ENCODE measurements around the gene ENTREP3.
A peak's percentile ranks its signal among the peaks of the same experiment; 100 is the strongest.

The ENTREP3 gene

DNA sequence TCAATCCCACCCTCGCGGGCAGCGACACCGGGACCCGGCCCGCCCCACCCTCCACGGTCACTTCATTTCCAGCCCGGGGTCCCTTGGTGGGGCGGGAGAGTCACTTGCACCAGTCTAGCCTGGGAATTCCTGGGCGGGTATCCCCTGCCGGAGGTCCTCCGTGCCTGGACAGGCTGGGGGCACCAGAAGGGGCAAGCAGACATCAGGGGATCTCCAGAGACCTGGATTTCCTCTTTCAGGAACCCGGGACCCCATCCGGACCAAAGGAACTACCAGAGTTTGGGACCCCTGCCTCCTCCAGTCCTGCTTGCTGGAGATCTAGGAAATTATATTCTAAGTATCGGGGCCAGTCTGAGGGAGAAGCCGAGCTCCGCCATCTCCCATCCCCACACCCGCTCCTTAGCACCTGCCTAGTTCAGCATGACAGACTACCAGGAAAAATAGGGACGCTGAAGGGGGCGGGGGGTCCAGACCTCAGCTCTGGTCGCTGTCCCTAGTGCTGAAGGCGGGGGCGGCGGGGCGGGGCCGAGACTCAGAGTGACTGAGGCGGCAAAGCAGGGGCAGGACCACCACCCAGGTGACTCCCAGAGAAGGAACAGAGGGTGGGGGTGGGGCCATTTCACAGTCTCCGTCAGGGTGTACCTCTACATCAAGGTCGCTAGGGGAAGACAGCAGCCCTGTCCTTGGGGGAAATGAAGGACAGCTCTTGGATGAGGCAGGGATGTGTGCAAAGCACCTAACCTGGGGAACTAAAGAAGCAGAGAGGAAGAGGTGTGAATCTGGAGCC is 22.8 kb upstream of the ENTREP3 start:
- peak; percentile 34 for DNase-seq

DNA sequence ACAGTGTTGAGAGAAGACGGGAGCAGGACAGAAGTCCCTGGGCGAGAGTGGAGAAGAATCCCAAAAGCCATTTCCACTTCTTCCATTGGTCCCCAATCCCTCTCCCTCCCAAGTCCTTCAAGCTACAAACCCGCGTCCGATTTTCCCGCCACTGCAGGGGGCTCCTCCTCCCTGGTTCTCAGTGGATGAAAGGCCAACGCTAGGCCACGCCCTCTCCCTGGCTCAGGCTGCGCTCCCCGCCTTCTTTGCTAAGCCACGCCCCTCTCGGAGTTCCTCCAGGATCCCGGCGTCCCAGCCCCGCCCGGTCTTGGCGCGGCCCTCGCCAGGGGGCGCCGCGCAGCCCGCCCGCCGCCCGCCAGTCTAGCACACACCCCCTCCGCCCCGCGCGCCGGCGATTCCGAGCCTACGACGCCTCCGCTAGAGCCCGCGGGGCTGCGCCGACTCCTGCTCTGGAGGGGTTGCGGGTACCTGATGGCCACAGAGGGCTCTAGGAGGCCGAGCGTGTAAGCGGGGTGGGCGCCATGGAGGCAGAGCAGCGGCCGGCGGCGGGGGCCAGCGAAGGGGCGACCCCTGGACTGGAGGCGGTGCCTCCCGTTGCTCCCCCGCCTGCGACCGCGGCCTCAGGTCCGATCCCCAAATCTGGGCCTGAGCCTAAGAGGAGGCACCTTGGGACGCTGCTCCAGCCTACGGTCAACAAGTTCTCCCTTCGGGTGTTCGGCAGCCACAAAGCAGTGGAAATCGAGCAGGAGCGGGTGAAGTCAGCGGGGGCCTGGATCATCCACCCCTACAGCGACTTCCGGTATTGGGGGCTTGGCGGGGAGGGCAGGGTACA is 22.0 kb upstream of the ENTREP3 start, which contains the start of gene HCN3:
Gene HCN3 (plus strand): TSS at position 394 of the 832 bp plus-strand sequence. CDS start 128 bp downstream, at position 522.
- DNase-seq: peak; percentile 94

DNA sequence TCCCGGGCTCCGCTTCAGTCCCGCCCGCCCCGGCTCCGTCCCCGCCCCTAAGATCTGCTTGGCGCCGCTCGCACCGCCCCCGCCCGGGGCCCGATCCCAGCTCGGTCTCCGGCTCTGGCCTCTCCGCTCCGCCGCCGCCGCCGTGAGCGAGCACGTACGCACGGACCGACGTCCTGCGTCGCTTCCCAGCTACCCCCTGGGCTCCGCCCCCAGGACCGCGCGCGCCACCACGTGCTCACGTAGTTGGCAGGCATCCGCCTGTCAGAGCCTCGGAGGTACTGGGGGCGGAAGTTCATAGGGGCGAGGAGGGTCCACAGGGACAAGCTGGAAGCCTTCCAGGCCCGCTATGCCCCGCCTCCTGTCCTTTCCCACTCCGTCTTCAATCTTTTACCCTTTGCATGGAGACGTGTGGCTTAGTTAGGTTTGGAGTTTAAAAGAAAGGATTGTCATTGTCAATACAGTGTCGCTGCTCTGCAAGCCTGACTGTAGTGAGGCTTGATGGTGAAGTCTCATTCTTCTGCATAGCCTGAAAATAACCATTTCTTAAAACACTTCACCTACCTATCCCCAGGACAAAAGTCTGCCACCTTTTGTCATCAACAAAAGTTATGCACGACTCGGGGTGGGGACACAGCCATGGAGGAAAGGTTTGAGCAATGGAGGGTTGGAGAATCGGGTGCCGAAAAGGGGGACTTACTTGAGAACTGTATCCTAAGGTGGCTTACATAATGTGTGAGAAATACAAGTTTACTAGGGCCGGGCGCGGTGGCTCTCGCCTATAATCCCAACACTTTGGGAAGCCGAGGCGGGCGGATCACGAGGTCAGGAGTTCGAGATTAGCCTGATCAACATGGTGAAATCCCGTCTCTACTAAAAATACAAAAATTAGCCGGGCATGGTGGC is 18.3 kb upstream of the ENTREP3 start, which contains the start of gene CLK2:
Gene CLK2 (minus strand): TSS at position 162 of the 903 bp plus-strand sequence. CDS start 2,527 bp downstream, outside the sequence.
- peak; percentile 93 for DNase-seq

DNA sequence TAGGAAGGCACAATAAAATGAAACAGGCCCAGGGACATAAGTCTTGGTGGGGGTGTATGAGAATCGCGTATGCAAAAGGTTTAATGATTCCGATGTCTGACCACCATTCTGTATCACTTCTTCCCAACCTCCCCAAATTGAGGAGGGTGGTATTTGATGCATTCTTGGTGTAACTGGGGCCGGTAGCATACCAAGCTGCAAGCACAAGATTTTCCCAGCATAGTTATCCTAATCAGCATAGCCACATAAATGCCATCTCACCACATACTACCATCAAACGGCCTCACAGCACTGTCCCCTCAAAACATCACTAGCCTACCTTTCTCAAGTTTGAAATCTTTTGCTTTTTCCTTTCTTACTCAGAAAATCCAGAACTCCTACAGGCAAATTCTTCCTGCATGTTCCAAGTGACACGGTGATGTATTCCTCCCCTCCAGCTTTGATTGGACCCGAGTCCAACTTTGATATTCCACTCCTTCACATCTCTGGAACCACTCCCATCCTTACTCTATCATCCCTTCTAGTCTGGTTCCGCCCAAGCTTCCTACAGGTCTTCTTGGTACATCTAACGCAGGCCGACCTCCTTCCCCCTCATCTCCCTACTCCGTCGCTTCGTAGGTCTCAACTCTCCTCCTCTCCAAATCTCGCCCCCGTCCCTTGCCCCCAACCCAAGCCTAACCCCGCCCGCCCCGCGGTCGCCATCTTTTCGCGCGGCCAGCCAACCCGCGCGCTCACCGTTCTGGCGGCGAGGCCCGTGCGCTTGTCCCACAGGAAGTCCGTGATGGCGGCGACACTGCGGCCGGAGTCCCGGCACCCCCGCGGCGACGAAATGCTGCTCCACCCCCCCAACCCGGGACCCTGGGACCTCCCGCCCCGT is 17.4 kb upstream of the ENTREP3 start:
- DNase-seq: peak; percentile 35

DNA sequence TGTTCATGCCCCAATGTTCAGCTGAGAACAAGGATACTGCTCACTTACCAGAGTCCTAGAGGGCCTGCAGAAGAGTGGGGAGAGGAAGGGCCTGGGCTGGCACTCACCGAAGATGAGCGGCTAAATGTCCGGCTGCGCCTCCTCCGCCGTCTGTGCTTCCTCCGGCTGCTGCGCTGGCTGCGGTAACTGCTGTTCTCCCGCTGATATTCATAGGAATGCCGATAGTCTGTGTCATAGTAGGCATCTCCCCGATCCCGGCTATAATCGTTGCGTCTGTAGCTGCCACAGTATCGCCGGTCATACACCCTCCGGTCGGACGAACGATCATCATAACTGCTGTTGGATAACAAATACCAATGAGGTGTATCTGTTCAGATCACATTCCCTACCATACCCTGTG is 14.1 kb upstream of the ENTREP3 start:
- no peak for DNase-seq

DNA sequence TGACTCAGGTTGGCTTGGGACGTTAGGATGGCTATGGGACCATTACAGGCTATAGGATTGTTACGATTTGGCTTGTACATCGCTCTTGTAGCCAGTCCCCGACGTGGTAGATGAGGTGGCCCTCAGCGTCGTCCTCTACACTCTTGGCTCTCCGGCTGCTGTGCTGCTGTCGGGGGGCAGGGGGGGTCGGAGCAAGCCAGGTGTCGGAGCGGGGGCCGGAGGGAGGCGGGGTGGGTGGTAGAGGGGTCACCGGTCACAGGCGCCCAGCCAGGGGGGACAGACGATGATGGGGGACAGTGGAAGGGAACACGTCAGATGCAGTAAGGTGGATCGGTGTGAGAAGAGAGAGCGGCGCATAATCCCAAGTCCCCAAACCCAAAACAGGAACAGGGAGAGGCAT is 13.3 kb upstream of the ENTREP3 start:
- no peak for DNase-seq

DNA sequence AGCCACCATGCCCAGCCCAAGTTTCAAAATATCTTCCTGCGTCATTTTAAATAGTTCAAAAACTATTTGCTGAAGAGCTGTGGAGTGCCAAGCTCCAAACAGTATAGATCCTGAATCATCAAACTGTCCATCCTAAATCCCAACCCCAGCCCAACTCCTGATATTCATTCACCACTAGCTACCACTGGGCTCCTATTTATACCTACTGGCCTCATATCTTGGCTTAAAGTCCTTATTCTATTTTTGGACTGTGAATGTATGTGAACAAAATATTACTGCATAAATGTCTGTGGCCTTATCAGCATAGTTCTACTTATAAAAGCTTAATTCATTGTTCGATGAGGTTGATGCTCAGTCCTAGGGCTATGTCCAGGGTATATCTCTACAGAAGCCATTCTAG is 12.1 kb upstream of the ENTREP3 start:
- DNase-seq: no peak

DNA sequence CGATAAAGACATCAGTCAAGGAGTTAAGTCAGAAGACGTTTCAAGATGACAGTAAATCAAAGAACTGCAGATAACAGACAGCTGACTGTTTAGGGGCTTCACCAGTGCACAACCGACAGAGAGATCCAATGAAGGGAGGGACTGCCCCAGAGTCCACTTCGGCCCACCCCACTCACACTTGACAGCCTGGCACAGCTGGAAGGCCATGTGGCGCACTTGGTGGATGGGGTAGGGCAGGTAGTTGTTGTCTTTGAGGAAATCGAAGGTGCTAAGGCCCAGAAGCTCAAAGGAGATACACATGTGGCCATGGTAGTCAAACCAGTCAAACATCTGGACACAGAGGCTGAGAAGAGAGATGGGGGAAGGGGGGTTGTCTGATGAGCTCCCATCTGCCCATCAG is 11.3 kb upstream of the ENTREP3 start:
- DNase-seq: no peak

DNA sequence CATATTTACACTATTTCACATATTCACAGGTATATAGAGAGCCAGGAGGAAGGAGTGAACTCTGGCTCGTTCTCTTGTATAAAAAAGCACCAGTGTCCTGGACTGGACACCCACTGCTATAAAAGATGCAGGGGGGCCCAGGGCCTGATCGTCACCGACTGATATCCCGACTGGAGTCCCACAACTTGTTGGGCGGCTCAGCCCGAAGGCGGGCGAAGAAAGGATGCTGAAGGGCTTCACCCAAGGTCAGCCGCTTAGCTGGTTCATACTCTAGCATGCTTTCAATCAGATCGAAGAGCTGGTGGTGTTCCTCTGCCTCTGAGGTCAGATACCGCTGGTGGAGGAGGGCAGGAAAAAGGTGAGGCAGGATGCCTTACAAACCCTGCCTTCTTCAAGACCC is 7.8 kb upstream of the ENTREP3 start:
- DNase-seq: no peak

DNA sequence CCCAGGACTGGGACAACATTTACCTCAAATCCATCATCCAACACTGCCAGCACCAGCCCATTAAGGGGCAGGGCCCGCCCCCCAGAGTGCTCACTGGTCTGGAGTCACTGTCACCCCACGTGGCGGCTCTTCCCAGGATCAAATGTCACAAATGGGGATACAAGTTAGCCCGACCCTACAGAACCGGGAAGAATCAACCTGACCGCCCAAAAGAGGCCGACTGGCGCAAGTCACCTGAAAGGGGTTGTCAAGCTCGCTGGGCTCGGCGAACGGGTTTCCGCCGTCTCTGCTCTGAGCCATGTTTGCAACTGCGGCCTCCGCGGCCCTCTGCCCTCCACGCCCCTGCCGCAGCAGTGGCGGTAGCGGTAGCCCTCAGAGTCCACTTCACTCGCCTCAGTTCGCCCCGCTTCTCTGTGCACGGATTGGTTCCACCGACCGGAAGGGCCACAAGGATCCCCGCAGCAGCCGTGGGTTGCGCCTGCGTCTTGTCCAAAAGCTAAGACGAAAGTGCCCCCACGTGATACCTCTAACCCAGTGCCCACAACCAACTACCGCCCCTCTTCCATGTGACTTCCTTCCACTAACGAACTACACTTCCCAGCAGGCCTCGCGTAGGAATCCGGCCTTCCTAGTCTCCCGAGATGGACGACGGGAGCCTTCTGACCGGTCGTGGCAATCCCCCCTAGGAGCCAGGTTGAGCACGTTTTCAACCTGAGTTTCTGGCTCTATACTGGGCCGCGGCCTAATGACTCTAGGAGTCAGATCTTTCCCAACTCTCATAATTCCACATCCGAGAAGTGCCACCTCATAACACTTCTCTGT is 6.8 kb upstream of the ENTREP3 start, which contains the start of gene SCAMP3:
Gene SCAMP3 (minus strand): TSS at position 509 of the 822 bp plus-strand sequence. CDS start 209 bp downstream, at position 300.
- peak; percentile 99 for DNase-seq

DNA sequence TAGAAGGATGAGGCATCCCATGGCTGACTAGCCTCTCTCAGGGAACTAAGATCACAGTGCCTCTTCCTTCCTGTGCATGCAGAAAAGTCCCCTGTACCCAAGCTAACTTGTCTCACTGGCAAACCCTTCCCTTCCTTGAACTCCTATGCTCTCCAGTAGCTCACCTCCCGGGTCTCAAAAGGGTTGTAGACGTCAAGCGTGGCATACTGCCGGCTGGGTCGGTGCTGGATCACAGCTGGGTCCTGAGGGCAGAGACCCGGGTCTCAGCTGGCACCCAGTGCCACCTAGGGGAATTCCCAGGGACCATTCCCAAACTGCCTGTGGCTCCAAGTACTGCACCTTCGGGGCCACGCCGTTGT is 6.2 kb upstream of the ENTREP3 start:
- DNase-seq: no peak

DNA sequence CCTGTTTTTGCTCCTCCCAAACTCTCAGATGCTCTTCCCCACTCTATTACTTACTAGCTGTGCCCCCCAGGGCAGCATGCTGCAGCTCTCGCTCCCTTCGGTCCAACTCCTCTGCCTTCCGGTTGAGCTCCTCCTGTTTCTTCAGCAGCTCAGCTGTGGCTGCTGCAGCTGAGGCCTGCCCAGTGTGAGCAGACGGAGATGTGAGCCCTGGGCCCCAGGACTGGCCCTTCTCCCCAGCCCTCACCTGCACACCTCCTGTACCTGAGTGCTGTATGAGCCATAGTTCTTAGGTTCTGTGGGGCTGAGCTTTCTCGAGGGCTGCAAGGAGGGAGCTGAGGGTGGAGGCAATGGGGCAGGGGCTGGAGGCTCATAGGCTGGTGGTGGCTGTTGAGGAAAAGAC is 5.0 kb upstream of the ENTREP3 start:
- DNase-seq: no peak

DNA sequence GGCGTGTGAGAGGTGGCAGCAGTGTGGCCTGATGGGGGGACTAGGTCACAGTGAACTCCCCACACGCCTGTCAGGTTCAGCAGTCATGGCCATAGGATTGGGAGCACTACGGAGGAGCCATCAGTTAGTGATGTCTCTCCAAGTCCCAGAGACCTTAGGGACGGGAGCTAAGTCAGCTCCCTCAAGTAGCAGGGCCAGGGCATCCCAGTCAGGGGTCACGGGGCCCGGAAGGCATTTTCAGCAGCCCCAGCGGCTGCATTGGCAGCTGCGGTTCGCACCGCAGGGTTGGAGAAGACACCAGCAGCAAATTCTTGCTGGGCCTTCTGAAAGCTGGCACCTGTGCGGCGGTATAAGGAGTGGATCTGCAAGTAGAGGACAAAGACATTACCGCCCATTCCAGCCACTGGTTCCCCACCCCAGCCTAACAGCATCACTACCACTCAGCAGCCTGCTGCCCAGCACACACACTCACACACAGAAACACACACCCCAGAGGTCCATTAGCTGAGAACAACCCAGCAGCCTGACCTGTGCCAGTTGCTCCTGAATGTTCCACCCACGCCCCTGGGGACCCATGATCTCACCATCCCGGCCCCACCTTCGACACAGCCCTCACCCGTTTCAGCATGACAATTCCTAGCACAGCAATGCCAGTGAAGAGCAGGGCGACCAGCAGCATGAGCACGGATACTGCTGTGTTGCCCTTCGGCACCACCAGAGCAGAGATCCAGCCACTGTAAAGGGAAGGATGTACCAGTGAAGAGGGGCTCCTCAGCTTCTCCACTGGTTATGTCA is 972 bp upstream of the ENTREP3 start:
- no peak for DNase-seq

DNA sequence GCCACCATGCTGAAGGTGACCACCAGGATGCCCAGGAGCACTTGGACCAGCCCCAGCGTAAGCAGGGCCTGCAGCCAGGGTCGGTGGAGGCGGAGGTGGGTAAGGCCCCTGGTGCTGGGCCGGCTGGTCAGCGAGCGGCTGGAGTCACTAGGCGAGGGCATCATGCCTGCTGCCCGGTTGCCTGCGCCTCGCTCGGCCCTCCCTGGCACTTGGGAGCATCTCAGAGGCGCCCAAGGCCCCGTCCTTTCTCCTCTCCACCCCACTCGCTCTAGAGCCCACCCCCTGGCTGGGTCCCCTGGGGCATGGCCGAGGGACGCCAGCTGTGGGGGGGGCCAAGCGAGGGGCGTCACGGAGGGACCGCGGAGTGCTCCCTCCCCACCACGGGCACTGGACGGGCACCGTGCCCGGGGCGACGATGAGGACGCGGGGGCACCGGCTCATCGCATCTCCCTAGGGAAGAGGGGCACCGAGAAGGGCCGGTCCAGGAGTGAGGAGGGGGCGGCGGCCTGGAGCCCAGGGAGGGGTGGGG is 505 bp downstream of the ENTREP3 start:
- no peak for DNase-seq

DNA sequence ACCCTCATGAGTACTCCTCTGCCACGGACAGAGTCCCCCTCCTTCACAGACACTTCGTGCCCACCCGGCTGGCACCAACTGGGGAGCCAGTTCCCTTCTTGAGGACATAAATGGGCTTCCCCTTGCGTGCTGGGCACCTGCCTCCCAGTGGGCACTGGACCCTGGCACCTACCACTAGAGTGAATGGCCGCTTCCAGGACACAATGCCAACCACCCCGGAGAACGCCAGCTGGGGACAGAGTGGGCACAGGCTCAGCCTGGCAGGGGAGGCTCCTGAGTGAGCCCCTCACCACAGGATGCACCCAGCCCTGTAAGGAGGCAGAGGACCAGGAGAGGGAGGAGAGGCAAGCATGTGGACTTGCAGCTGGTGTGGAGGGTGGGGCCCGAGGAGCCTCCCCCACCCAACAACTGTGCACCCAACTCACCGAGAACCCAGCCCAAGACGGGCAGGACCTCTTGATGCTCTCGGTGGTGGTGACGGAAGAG is 1.0 kb downstream of the ENTREP3 start:
- no peak for DNase-seq

DNA sequence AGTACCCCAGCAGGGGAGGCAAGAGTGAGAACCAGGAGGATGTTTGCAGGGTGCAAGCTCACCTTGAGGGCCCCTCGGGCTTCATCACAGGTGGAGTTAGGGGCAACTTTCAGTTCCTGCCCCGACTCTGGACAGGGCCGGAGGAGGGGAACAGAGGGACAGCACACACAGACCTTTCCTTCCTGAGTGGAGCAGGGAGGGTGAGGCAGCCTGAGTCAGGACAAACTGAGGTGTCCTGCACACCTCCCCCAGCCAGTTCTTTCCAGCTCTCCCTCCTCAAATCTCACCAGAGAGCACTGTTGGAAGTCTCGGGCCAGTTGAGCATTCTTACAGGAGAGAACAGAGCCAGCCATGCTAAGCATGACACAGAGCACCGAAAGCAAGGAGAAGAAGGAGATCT is 1.5 kb downstream of the ENTREP3 start:
- DNase-seq: no peak

DNA sequence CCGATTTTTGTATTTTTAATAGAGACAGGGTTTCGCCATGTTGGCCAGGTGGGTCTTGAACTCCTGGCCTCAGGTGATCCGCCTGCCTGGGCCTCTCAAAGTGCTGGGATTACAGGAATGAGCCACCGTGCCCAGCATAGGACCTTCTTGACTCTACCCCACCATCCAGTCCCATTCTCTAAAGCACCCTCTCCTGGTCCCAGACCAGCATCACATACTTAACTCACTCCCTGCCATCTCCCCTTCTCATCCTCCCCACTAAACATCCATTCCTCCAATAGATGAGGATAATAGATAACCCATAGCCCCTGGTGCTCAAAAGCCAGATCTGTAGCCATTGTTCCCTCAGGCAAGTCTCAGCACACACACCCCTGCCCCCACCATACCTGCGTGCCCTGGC is 2.1 kb downstream of the ENTREP3 start:
- DNase-seq: no peak

DNA sequence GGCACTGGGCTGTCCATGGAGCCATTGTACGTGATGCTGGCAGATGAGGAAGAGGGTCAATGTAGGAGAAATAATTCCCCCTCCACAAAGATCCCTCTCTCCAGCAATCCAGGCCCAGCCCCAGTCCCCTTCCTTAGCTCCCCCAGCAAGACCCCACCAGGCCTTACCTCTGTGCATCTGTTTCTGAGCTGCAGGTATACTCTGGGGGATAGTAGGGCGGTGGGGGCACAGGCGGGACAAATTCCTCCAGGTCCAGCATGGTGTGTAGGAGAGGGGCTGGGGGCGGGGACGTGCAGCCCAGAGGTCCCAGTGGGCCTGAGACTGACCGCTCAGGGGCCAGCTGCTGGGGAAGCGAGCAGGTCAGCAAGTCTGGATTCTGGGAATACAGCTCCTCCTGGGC is 3.7 kb downstream of the ENTREP3 start:
- no peak for DNase-seq

DNA sequence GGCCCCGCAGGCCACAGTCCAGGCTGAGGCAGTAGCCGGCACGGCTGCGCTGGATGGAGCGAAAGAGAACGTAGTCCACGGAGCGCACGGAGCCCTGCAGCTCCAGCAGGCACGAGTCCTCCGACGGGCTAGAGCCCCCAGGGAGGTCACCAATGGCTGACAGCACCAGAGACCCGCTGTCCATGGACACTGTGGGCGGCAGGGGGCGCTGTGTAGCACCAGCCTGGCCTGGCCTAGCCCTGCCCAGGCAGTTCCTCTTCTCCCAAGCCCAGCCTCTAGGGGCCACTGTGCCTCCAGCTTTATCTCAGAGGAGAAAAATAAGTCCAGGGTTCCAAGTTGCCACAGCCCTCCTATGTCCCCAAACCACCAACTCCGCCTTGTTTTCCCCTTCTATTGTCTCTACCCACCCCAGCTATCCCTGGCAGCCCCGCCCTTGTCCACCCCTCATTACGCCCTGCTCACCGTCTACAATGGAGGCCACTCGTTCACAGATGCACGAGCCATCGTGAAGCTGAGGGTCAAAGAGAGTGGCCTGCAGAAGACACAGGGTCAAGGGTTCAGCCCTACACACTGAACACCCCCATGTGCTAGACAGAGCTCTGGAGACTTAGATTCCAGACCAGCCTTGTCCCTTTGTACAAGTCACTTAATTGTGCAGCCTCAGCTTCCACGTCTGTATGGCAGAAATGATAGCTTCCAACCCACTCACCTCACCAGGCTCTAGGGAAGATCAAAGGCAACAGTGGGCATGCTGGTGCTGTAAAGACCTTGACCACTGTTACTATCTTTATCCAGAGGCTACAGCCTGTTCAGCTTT is 4.4 kb downstream of the ENTREP3 start:
- DNase-seq: peak; percentile 85

Measured in HCEC 1CT (cell line).